ENCODE data around the gene PITX1. TPM values are rescaled to one million over a fixed set of nuclear protein-coding genes. Genes with fewer than 3 reads are reported as not detected.

The PITX1 gene
- total and polyA plus RNA-seq, 2 of the 13 experiments (the other 11 are each of a cell fraction or from before 2014, with no cell fraction given) = 11.7 to 20.2 TPM

DNA sequence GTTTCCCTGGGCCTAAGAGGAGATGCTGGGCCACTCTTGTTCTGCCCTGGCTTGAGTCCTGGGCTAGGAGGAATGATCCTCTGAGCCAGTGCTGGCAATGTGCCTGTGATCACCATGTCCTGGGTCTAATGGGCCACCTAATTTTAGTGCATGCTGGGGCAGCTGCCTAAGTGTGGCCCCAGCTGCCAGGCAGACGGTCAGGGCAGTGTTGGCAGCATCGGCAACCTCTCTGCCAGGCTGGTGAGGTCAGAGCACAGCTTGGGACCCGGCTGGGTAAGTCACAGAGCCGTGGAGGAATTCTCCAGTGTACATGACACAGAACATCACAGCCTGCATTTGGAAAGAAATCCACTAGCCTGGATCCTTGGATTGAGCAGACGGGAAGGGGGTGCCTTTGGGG is 21.4 kb upstream of the PITX1 start:
- in situ Hi-C loops (cut with HindIII; ENCODE audit: extremely low pct_ligation_motif_present, low pct_unique_long_range_greater_than_20kb) (no loop called here), intact Hi-C loops (cut with micrococcal nuclease; ENCODE audit: unreplicated experiment) (no loop called here)
- Histone ChIP-seq H2AFZ (ENCODE audit: low read length) (no peak overlapping the region), H3K4me2 (ENCODE audit: low read depth, low read length) (no peak overlapping the region), H3K4me3 (replicated peaks in 1 of 3; ENCODE audit: insufficient read depth in 1 of 3, low read depth in 2 of 3, low read length in 3 of 3) (no peak overlapping the region), H3K9me3 (ENCODE audit: low read length) (no peaks in the 10 kb centered on the region), H3K27ac (ENCODE audit: extremely low read length, insufficient read depth, low read length) (no peak overlapping the region), H3K36me3 (replicated peaks in 1 of 2; ENCODE audit: control insufficient read depth in 1 of 2, insufficient read depth in 2 of 2, low read length in 2 of 2) (no peaks in the 10 kb centered on the region), H3K79me2 (ENCODE audit: insufficient read depth, low read length) (no peaks in the 10 kb centered on the region), H3K27me3 (ENCODE audit: control insufficient read depth in 1 of 2, insufficient read depth in 2 of 2, low read length in 2 of 2) (no peaks in the 10 kb centered on the region), H4K20me1 (ENCODE audit: insufficient read depth, low read length) (no peaks in the 10 kb centered on the region), H3K4me1 (ENCODE audit: insufficient read depth, low read length) (peaks cover 18% of the 10 kb centered on the region), H3K9ac (ENCODE audit: insufficient read depth, low read depth, low read length) (no peak overlapping the region)
- TF ChIP-seq, protein P1, sequence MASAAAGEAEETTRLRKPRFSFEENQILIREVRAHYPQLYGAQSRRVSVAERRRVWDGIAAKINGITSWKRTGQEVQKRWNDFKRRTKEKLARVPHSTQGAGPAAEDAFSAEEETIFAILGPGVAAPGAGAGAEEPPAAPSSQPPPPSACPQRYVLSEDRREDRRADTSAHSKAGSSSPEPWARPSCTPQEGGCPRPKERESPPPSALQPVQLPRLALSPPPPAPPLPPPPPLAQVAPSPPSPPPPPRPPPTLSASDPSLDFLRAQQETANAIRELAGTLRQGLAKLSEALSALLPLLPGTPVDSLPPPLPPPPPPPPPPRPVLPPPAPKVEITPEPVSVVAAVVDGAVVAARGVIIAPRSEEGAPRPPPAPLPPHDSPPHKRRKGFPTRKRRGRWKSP (CRISPR knock-in tag; IDR thresholded peaks at IDR 0.05) = no peak
- TF ChIP-seq JUNB (CRISPR knock-in tag; IDR thresholded peaks at IDR 0.05; ENCODE audit: borderline replicate concordance) (no peak), ZNF563 (CRISPR knock-in tag; IDR thresholded peaks at IDR 0.05) (no peak), TP53 (CRISPR knock-in tag; conservative IDR thresholded peaks at IDR 0.05) (no peak), PITX1 (CRISPR knock-in tag; IDR thresholded peaks at IDR 0.05) (no peak), ZNF644 (CRISPR knock-in tag; IDR thresholded peaks at IDR 0.05; ENCODE audit: low read depth) (no peak), PAF1 (CRISPR knock-in tag; IDR thresholded peaks at IDR 0.05) (no peak), PHB2 (IDR thresholded peaks at IDR 0.05; ENCODE audit: partially characterized antibody) (no peak), FOXK1 (CRISPR knock-in tag; IDR thresholded peaks at IDR 0.05; ENCODE audit: borderline replicate concordance, low read depth) (no peak)
- TF ChIP-seq, protein P2, sequence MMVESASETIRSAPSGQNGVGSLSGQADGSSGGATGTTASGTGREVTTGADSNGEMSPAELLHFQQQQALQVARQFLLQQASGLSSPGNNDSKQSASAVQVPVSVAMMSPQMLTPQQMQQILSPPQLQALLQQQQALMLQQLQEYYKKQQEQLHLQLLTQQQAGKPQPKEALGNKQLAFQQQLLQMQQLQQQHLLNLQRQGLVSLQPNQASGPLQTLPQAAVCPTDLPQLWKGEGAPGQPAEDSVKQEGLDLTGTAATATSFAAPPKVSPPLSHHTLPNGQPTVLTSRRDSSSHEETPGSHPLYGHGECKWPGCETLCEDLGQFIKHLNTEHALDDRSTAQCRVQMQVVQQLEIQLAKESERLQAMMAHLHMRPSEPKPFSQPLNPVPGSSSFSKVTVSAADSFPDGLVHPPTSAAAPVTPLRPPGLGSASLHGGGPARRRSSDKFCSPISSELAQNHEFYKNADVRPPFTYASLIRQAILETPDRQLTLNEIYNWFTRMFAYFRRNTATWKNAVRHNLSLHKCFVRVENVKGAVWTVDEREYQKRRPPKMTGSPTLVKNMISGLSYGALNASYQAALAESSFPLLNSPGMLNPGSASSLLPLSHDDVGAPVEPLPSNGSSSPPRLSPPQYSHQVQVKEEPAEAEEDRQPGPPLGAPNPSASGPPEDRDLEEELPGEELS (CRISPR knock-in tag; IDR thresholded peaks at IDR 0.05) = no peak
- no TSS peak for BruUV-seq (replicated peaks)
- CTCF ChIA-PET (ENCODE audit: low intra/inter-chr PET ratio, low total read pairs) = no interaction called here
- ATAC-seq (no peak), FAIRE-seq (no peak), DNase-seq (ENCODE audit: low spot score) (no peak)
- POLR2A ChIA-PET = no interaction called here
- WGBS (ENCODE audit: low lambda C conversion rate) = 86% methylated on average over 5 of the region's 5 CpGs
